GM12873 (cell line): ENCODE measurements around the gene VOPP1.

Source experiments
- TF ChIP-seq, protein P1 (sequence below): IDR thresholded peaks from 2 replicates; pipeline ENCODE4 v1.5.1; 2012; ENCODE audit warnings: low read depth, mild to moderate bottlenecking, moderate library complexity, low read length, control low read depth; ENCODE audit not compliant: insufficient read depth; ENCODE audit errors: missing control alignments

Gene VOPP1

DNA sequence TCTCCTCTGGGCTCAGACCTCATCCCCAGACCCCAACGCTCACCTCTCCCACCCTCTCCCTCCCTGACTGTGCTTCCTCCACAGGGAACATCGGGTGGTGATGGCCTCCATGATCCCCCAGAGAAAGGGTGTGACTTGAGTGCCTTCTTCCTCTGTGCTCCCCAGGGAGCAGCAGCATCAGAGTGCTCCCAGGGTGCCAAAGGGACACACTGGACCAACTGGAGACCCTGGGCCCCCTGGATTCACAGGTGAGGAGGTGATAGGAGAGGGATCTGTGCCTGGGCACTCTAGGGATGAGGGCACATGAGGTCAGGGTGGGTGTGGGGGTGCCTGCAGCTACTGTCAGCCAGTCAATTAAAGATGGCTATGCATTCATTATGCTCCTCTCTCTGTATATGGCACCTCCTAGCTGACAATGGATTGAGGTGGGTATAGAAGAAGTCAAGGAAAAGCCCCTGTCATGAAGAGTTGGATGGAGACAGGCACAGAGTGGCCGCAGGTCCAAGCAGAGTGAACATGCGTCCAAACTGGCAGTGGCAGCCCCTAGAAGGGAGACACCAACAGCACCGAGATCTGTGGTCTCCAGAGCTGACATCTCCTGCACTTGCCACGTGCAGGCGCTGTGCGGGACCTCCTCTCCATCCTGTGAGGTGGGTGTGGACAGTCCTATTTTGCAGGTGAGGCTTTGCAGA is 15.5 kb upstream of the VOPP1 start:
- TF ChIP-seq, protein P1, sequence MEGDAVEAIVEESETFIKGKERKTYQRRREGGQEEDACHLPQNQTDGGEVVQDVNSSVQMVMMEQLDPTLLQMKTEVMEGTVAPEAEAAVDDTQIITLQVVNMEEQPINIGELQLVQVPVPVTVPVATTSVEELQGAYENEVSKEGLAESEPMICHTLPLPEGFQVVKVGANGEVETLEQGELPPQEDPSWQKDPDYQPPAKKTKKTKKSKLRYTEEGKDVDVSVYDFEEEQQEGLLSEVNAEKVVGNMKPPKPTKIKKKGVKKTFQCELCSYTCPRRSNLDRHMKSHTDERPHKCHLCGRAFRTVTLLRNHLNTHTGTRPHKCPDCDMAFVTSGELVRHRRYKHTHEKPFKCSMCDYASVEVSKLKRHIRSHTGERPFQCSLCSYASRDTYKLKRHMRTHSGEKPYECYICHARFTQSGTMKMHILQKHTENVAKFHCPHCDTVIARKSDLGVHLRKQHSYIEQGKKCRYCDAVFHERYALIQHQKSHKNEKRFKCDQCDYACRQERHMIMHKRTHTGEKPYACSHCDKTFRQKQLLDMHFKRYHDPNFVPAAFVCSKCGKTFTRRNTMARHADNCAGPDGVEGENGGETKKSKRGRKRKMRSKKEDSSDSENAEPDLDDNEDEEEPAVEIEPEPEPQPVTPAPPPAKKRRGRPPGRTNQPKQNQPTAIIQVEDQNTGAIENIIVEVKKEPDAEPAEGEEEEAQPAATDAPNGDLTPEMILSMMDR, result no peak

DNA sequence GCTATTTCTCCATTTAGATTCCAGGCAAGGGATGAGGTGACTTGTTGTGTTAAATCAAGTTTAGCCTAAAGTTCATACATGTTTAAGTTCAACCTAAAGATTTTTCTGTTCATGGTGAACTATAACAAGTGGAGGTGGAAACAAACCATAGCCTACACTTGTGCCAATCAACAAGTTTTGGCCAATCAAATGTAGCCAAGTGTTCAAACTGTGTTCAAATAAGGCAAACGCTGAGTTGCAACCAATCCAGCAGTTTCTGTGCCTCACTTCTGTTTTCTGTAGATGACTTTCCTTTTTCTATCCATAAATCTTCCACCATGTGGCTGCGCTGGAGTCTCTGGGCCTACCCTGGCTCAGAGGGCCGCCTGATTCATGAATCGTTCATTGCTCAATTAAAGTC is 4.5 kb upstream of the VOPP1 start:
- TF ChIP-seq, protein P1, result no peak

DNA sequence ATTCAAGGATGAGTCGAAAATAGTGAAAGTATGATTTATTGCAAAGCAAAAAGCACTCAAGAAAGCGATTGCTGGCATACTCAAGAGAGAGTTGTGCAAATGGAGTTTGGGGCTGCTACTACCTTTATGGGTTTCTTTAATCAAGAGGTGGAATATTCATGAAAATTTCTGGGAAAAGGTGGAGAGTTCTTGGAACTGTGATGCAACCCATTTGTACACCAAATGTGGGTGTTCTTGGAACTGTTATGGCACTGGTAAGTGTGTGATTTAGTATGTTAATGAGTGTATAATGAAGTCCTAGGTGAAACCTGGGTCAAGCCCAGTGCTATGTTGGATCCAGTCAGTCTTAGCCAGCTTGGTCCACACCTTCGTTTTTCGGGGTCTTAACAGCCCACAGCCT is 3.4 kb upstream of the VOPP1 start:
- TF ChIP-seq, protein P1, result no peak

DNA sequence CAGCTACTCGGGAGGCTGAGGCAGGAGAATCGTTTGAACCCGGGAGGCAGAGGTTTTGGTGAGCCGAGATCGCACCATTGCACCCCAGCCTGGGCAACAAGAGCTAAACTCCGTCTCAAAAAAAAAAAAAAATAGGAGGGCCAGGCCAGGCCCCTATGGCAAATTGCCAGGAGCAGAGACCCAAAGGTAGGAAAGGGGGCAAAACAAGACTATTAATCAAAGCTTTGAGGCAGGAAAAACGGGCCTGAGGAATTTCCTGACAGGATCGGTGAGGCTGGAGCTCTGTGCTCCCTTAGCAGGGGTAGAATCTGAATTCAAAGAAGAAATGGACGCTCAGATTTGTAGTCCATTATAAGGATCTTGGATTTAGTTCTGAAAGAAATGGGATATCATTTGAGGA is 2.8 kb upstream of the VOPP1 start:
- TF ChIP-seq, protein P1, result no peak

DNA sequence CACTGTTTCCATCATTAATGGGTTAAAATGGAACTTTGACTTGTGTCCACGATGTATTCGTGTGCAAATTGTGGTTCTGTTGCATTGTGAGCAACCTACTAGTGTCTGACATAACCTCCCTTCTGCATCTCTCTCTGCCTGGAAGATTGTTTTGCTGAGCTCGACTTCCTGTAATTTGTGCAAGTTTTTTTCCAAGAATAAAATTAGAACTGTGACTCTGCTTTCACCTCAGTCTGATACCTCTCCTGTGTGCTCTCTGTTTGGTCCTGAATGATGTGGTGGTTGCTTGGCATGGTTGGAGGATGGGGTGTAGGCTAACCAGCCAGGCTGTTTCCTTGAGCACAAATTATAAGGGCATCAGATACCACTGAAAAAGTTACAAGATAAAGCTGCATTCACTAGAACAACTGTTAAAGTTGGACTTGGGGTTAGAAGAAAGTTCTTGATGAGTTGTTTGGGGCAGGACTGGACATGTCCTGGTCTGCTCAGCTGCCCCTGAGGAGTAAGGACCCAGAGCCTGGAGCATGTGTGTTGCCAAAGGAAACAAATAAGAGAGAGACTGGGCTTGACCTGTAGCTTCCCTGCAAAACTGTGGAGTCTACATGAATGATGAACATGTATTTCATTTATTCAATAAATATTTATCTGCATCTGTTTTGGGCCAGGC is 1.9 kb upstream of the VOPP1 start:
- TF ChIP-seq, protein P1, result no peak

DNA sequence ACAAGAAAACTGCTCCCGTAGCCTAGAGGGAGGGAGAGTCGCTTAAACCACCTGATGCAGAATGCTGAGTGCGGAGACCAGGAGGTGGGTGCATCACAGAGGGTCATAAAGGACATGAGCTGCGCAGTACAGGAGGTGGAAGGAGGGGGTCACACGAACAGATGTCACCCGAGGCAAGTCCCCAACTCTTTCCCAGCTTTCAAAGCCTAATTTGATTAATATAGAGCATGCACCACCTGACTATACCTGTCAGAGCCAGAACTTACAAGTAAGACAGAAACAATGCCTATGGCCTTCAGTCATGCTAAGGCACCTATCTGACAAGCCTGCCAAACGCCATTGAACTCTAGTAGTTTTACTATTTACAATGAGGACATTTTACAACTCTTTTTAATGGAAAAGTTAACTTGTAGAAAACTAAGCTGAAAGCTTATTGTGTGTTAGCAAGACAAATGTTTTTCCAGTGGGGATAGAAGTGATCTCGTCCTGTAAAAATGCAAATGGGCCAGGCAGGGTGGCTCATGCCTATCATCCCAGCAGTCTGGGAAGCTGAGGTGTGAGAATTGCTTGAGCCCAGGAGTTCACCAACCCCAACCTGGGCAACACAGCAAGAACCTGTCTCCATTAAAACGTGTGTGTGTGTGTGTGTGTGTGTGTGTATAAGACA is 1.1 kb upstream of the VOPP1 start:
- TF ChIP-seq, protein P1, result no peak
